ENCODE results near the gene OR9Q2. TPM values are rescaled to one million over a fixed set of nuclear protein-coding genes. Genes with fewer than 3 reads are reported as not detected.

The OR9Q2 gene, protein sequence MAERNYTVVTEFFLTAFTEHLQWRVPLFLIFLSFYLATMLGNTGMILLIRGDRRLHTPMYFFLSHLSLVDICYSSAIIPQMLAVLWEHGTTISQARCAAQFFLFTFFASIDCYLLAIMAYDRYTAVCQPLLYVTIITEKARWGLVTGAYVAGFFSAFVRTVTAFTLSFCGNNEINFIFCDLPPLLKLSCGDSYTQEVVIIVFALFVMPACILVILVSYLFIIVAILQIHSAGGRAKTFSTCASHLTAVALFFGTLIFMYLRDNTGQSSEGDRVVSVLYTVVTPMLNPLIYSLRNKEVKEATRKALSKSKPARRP
- polyA plus RNA-seq (2012; ENCODE audit: insufficient read depth, insufficient read length, low read depth): not detected

DNA sequence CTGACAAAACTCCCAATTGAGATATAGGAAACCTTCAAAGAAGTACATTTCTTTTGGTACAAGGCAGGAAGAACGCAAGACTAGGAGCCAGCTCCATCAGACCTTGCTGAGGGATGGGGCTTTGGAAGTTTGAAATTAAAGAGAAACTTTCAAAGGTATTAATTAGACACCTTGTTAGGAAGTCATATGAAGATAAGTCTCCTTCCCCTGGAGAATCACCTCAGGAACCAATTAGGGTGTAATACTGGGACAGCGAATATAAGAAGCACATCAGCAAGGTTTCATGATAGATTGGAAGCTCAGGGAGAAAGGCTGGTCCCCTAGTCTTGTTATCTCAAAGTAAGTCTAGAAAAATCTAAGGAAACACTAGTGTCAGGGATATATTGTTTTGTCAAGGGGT, at the start of gene OR9Q2:
Gene OR9Q2 (plus strand): TSS at position 301 of the 400 bp plus-strand sequence. CDS start 1,421 bp downstream, outside the sequence.
- no peaks in the 10 kb centered on the region for H3K36me3 ChIP-seq
- H3K4me3 ChIP-seq (ENCODE audit: low read depth, low read length): no peak within 1 kb of the TSS
- no peaks in the 10 kb centered on the region for H3K27me3 ChIP-seq
- TF ChIP-seq, protein P1, sequence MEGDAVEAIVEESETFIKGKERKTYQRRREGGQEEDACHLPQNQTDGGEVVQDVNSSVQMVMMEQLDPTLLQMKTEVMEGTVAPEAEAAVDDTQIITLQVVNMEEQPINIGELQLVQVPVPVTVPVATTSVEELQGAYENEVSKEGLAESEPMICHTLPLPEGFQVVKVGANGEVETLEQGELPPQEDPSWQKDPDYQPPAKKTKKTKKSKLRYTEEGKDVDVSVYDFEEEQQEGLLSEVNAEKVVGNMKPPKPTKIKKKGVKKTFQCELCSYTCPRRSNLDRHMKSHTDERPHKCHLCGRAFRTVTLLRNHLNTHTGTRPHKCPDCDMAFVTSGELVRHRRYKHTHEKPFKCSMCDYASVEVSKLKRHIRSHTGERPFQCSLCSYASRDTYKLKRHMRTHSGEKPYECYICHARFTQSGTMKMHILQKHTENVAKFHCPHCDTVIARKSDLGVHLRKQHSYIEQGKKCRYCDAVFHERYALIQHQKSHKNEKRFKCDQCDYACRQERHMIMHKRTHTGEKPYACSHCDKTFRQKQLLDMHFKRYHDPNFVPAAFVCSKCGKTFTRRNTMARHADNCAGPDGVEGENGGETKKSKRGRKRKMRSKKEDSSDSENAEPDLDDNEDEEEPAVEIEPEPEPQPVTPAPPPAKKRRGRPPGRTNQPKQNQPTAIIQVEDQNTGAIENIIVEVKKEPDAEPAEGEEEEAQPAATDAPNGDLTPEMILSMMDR (IDR thresholded peaks at IDR 0.05; ENCODE audit: low read depth, low read length): no peak
- DNase-seq: no peak
- H3K4me1 ChIP-seq: no peaks in the 10 kb centered on the region
- H3K9me3 ChIP-seq: no peaks in the 10 kb centered on the region

DNA sequence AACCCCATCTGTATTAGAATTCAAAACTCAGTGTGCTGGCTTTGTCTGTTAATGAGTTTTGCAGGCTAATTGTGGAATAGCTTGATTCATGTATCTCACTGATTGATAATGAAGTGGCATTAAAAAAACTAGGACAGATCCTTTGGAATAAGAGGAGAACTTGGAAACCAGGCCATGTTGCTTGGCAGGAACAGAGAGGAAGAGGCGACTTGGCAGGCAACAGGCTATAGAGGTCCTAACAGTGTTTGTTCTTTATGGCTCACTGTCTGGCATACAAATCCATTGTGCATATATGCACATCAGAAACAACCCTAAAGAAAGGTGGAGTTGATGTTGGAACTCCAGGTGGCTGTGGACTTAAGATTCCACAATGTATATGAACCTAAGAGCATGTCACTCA, 46.1 kb upstream of the OR9Q2 start:
- Histone ChIP-seq H3K36me3 (no peaks in the 10 kb centered on the region), H3K27me3 (no peaks in the 10 kb centered on the region), H3K4me1 (no peaks in the 10 kb centered on the region), H3K4me3 (ENCODE audit: low read depth, low read length) (no peak overlapping the region), H3K9me3 (no peaks in the 10 kb centered on the region)
- TF ChIP-seq, protein P1 (IDR thresholded peaks at IDR 0.05; ENCODE audit: low read depth, low read length): no peak
- DNase-seq: no peak

DNA sequence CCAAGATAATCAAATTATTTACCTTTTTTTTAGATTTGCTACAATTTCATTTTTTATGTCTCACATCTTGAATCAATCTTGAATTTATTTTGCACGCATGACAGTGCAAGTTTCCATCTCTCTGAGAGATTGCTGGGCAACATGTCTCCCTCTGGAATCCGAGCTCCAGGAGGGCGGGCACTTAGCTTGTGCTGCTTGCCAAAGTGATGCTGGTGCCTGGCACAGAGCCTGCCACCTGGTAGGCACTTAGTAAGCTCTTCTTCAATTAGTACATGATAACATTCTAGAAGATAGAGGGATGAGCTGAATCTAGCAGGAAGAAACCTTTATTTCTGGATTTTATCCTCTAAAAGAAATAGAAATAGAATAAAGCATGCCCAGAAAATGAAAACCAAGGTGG, 36.1 kb upstream of the OR9Q2 start:
- H3K4me1 ChIP-seq: no peaks in the 10 kb centered on the region
- H3K9me3 ChIP-seq: no peaks in the 10 kb centered on the region
- TF ChIP-seq, protein P1 (IDR thresholded peaks at IDR 0.05; ENCODE audit: low read depth, low read length): no peak
- DNase-seq: no peak
- H3K4me3 ChIP-seq (ENCODE audit: low read depth, low read length): no peak overlapping the region
- H3K27me3 ChIP-seq: no peaks in the 10 kb centered on the region
- no peaks in the 10 kb centered on the region for H3K36me3 ChIP-seq

DNA sequence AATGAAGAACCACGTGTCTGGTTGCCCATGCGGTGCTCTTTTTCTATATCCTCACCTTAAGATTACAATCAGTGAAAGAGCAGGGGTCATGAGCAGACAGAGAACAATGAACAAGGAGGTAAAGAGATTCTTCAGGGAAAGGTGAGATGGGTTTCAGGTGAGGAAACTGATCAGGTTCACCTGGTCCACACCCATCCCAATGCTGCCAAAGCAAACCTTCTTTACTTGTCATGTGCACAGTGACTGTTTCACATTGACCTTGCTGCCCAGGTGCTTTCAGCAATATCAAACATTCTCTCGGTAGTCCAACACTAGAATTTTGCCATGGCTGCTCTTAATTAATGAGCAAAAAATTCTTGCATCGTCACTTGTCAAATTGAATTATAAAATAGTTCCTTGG, 24.5 kb upstream of the OR9Q2 start:
- TF ChIP-seq, protein P1 (IDR thresholded peaks at IDR 0.05; ENCODE audit: low read depth, low read length): no peak

DNA sequence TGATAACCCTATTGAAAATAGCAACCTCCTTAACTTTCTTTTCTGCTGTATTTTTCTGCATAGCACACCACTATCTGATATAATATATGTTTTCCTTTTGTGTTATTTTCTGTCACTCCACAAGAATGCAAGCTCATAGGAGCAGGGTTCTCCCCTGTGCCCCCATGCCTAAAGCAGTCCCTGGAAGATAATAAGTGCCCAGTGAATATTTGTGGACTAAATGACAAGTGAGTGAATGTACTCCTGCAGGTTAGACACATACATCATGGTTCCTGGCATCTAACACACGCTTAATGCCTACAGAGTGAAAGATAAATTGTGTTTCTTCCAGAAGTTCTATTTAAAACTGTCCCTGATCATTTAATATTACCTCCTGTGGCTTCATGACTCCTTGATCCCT, 23.9 kb upstream of the OR9Q2 start:
- Histone ChIP-seq H3K27me3 (no peaks in the 10 kb centered on the region), H3K36me3 (no peaks in the 10 kb centered on the region), H3K4me1 (no peaks in the 10 kb centered on the region), H3K4me3 (ENCODE audit: low read depth, low read length) (no peak overlapping the region), H3K9me3 (no peaks in the 10 kb centered on the region)
- TF ChIP-seq, protein P1 (IDR thresholded peaks at IDR 0.05; ENCODE audit: low read depth, low read length): no peak
- DNase-seq: no peak

More for the DNA sequence above, 24.5 kb upstream of the OR9Q2 start:
- H3K9me3 ChIP-seq: no peaks in the 10 kb centered on the region
- H3K4me1 ChIP-seq: no peaks in the 10 kb centered on the region
- no peaks in the 10 kb centered on the region for H3K27me3 ChIP-seq
- no peaks in the 10 kb centered on the region for H3K36me3 ChIP-seq
- no peak for DNase-seq
- no peak overlapping the region for H3K4me3 ChIP-seq (ENCODE audit: low read depth, low read length)

DNA sequence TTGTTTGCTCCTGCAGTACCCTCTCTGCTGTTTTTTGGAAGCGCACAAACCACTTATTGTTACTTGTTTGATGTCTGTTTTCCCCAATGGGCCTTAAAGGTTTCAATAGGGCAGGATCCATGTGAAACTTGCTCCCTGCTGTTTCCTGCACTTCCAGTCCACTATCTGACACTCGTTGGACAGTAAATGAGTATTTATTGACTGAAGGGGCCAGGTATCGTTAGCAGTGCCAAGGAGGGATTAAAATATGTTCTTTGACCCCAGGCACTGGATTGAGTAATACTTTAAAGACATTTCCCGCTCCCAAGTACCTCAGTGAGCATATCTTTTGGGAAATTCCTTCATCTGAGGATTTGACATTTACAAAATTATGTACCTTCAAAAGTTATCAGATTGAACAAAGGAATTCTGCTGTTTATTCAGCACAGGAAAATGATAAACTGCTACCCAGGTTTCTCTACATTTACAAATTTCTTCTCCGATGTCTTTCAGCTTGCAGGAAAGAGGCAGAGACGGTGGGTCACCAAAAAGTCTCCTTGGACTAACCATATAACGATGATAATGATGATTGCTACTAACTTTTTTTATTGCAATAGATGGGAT, 23.3 kb upstream of the OR9Q2 start:
- Histone ChIP-seq H3K4me3 (ENCODE audit: low read depth, low read length) (no peak overlapping the region), H3K36me3 (no peaks in the 10 kb centered on the region), H3K27me3 (no peaks in the 10 kb centered on the region), H3K9me3 (no peaks in the 10 kb centered on the region), H3K4me1 (no peaks in the 10 kb centered on the region)
- TF ChIP-seq, protein P1 (IDR thresholded peaks at IDR 0.05; ENCODE audit: low read depth, low read length): no peak
- no peak for DNase-seq
